Ishikawa (cell line): ENCODE measurements around the gene DDN.

Source experiments
- CEBPB ChIP-seq: IDR thresholded peaks from 2 replicates; pipeline ENCODE4 v1.6.1; 2012
- CREB1 ChIP-seq: IDR thresholded peaks from 2 replicates; pipeline ENCODE4 v1.6.1; 2012; ENCODE audit warnings: low read depth
- EGR1 ChIP-seq: IDR thresholded peaks from 2 replicates; pipeline ENCODE4 v1.6.1; 2012
- EP300 ChIP-seq: IDR thresholded peaks from 2 replicates; pipeline ENCODE4 v1.6.1; 2012; ENCODE audit warnings: borderline replicate concordance
- FOXM1 ChIP-seq: IDR thresholded peaks from 2 replicates; pipeline ENCODE4 v1.6.1; 2012; ENCODE audit warnings: low read depth, borderline replicate concordance
- NFIC ChIP-seq: IDR thresholded peaks from 2 replicates; pipeline ENCODE4 v1.6.1; 2012
- RAD21 ChIP-seq: IDR thresholded peaks from 2 replicates; pipeline ENCODE4 v1.6.1; 2012; ENCODE audit warnings: low read depth
- TAF1 ChIP-seq: IDR thresholded peaks from 2 replicates; pipeline ENCODE4 v1.6.1; 2012; ENCODE audit warnings: low read depth, mild to moderate bottlenecking
- TCF12 ChIP-seq: IDR thresholded peaks from 2 replicates; pipeline ENCODE4 v1.6.1; 2012; ENCODE audit warnings: low read depth
- TEAD4 ChIP-seq: IDR thresholded peaks from 2 replicates; pipeline ENCODE4 v1.6.1; 2012
- YY1 ChIP-seq: IDR thresholded peaks from 2 replicates; pipeline ENCODE4 v1.6.1; 2012; ENCODE audit warnings: low read depth
- ZBTB7A ChIP-seq: IDR thresholded peaks from 2 replicates; pipeline ENCODE4 v1.6.1; 2012; ENCODE audit warnings: low read depth
- TF ChIP-seq, protein P1 (sequence below): IDR thresholded peaks from 2 replicates; pipeline ENCODE4 v1.6.1; 2012
- TF ChIP-seq, protein P2 (sequence below): IDR thresholded peaks from 2 replicates; pipeline ENCODE4 v1.6.1; 2012; ENCODE audit warnings: low read depth, mild to moderate bottlenecking
- TF ChIP-seq, protein P3 (sequence below): IDR thresholded peaks from 2 replicates; pipeline ENCODE4 v1.6.1; 2012

DDN gene

DNA sequence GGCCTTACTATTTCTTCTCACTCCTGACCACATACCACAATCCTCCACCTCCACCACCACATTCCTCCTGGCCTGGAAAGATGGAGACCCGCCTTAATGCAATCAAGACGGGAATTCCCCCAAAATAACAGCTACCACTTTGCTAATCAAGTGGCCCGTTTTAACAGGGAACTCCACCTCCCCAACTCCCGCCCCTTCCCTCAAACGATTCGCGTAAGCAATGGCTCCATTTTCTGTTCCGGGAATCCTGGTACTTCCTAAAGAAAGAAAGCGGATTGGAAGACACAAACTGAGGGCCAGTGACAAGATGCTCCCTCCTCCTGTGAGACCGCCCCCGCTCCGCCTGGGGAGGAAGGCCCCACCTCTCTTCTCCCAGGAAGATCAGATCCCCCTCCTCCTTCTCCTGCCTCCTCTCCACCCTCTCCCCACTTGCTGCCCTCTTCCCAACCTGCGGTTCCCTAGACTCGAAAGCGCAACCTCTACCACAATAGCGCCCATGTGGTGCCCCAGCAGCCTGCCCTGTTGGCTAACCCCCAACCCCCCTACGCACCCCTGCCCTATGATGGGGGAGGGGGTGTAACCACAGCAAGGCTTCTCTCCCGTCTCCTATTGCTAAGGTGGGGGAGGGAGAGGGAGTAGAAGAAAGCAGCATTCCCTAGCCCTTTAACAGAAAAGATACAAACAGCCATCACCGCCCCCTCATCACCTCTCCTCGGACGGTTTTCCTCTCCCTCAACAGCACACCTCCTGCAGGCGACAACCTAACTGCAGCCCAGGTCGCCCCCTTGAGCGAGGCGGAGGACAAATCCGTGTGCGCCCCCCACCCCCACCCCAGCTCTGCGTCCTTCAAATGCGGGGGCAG lies 42.7 kb downstream of the DDN start:
- TF ChIP-seq EP300 (no peak), TAF1 (no peak; the same call in 1 of the 2 replicates), CEBPB (0 out of 2 replicates have a peak, but pooled peaks have one; percentile 3), CREB1 (peak; percentile 43), TEAD4 (peak; percentile 29; the same call in 1 of the 2 replicates), FOXM1 (no peak), ZBTB7A (0 out of 2 replicates have a peak, but pooled peaks have one; percentile 55), YY1 (peak; percentile 39; the same call in 1 of the 2 replicates), EGR1 (peak; percentile 80; the same call in 1 of the 2 replicates)
- TF ChIP-seq, protein P1, sequence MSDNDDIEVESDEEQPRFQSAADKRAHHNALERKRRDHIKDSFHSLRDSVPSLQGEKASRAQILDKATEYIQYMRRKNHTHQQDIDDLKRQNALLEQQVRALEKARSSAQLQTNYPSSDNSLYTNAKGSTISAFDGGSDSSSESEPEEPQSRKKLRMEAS = 0 out of 2 replicates have a peak, but pooled peaks have one; percentile 17
- TF ChIP-seq, protein P2, sequence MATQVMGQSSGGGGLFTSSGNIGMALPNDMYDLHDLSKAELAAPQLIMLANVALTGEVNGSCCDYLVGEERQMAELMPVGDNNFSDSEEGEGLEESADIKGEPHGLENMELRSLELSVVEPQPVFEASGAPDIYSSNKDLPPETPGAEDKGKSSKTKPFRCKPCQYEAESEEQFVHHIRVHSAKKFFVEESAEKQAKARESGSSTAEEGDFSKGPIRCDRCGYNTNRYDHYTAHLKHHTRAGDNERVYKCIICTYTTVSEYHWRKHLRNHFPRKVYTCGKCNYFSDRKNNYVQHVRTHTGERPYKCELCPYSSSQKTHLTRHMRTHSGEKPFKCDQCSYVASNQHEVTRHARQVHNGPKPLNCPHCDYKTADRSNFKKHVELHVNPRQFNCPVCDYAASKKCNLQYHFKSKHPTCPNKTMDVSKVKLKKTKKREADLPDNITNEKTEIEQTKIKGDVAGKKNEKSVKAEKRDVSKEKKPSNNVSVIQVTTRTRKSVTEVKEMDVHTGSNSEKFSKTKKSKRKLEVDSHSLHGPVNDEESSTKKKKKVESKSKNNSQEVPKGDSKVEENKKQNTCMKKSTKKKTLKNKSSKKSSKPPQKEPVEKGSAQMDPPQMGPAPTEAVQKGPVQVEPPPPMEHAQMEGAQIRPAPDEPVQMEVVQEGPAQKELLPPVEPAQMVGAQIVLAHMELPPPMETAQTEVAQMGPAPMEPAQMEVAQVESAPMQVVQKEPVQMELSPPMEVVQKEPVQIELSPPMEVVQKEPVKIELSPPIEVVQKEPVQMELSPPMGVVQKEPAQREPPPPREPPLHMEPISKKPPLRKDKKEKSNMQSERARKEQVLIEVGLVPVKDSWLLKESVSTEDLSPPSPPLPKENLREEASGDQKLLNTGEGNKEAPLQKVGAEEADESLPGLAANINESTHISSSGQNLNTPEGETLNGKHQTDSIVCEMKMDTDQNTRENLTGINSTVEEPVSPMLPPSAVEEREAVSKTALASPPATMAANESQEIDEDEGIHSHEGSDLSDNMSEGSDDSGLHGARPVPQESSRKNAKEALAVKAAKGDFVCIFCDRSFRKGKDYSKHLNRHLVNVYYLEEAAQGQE = no peak
- TF ChIP-seq, protein P3, sequence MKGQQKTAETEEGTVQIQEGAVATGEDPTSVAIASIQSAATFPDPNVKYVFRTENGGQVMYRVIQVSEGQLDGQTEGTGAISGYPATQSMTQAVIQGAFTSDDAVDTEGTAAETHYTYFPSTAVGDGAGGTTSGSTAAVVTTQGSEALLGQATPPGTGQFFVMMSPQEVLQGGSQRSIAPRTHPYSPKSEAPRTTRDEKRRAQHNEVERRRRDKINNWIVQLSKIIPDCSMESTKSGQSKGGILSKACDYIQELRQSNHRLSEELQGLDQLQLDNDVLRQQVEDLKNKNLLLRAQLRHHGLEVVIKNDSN = no peak

DNA sequence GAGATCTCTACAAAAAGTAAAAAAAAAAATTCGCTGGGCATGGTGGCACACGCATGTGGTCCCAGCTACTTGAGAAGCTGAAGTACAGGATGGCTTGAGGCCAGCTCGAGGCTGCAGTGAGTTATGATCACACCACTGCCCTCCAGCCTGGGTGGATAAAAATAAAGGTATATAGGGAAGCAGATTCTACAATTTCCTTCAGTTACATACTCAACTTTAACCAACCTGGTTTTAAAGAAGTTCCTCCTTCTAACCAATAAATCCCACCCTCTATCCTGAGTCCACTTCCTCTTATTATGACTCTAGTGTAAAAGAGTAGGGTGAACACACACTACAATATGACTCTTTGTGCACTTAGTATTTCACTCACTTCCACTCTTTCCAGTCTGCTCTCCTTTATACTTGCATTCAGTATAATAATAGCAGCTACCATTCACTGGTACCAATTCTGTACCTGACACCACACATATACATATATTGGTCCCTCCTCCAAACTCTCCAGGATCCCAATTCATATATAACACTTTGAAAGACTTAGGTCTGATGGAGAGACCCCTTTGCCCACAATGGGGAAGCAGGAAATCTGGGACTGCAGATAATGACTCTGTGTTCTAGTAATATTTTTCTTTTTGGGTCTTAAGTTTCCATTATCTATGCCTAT lies 44.2 kb downstream of the DDN start:
- TF ChIP-seq NFIC (no peak), YY1 (no peak), CREB1 (no peak), FOXM1 (no peak), ZBTB7A (no peak), EGR1 (no peak), TAF1 (no peak), CEBPB (no peak), EP300 (no peak), TCF12 (no peak)
- TF ChIP-seq, protein P1 = no peak
- TF ChIP-seq, protein P3 = no peak
- TF ChIP-seq, protein P2 = no peak

DNA sequence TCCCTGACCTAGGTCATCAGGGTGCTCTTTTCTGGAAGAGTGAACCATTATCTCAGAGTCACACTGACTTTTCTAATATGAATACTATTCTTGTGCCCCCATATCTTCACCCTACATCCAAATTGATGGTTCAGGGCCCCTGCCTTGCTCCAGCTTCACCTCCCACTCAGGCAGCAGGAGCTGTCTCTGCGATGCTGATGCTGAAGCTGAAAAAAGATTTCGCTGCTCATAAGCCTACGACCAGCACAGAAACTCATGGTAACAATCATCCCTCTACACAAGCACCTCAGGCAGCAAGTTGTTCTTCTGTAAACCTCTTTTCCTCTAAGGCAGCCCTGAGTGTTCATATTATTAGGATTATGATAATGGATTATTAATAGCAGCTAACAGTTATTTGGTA lies 45.1 kb downstream of the DDN start:
- TF ChIP-seq, protein P3 = no peak
- TF ChIP-seq TCF12 (no peak), TAF1 (no peak), RAD21 (no peak), NFIC (no peak), CEBPB (no peak), EGR1 (no peak), YY1 (no peak), TEAD4 (no peak), EP300 (no peak), FOXM1 (no peak), CREB1 (no peak), ZBTB7A (no peak)
- TF ChIP-seq, protein P2 = no peak
- TF ChIP-seq, protein P1 = no peak
